CD14-positive monocyte (primary cell): ENCODE data around the gene HOATZ. TPM values are rescaled to one million over a fixed set of nuclear protein-coding genes. Genes with fewer than 3 reads are reported as not detected.

Source experiments
- DNase-seq, 3 donors: peaks; one replicate each; pipeline ENCODE4 v3.0.0-alpha.2; 2011 to 2022
- H2AFZ ChIP-seq: 2 replicates; pipeline ENCODE4 v1.6.0; 2012; ENCODE audit warnings: mild to moderate bottlenecking, low read depth, low read length, inconsistent platforms; ENCODE audit not compliant: insufficient read depth, poor library complexity, severe bottlenecking
- H3K27ac ChIP-seq, 2 donors: 1 replicate in 1 of 2; 2 replicates in 1 of 2; pipeline ENCODE4 v1.5.1; 2012 to 2013; ENCODE audit warnings: low read length in 2 of 2, control low read depth in 1 of 2, inconsistent platforms in 1 of 2, low read depth in 1 of 2, mild to moderate bottlenecking in 1 of 2
- H3K27me3 ChIP-seq, 2 donors: one replicate each; pipeline versions ENCODE4 v1.6.0 to v1.6.1; 2011 to 2013; ENCODE audit warnings: low read length in 2 of 2; ENCODE audit not compliant: control insufficient read depth in 2 of 2, insufficient read depth in 2 of 2
- H3K36me3 ChIP-seq, 2 donors: replicated peaks in 1 of 2; 1 replicate in 1 of 2; 2 replicates in 1 of 2; pipeline versions ENCODE4 v1.5.1 to v1.6.1; 2012 to 2013; ENCODE audit warnings: low read length in 2 of 2, control low read depth in 1 of 2, inconsistent platforms in 1 of 2, mild to moderate bottlenecking in 1 of 2; ENCODE audit not compliant: insufficient read depth in 2 of 2, control insufficient read depth in 1 of 2
- H3K4me1 ChIP-seq, 2 donors: 1 replicate in 1 of 2; 2 replicates in 1 of 2; pipeline versions ENCODE4 v1.5.1 to v1.6.1; 2012 to 2013; ENCODE audit warnings: low read length in 2 of 2, control low read depth in 1 of 2, inconsistent platforms in 1 of 2, mild to moderate bottlenecking in 1 of 2, moderate library complexity in 1 of 2; ENCODE audit not compliant: insufficient read depth in 2 of 2, control insufficient read depth in 1 of 2
- H3K4me2 ChIP-seq: replicated peaks from 2 replicates; pipeline ENCODE3; 2012; ENCODE audit warnings: low read length, moderate library complexity, mild to moderate bottlenecking; ENCODE audit not compliant: poor library complexity, severe bottlenecking; ENCODE audit errors: extremely low read depth
- H3K4me3 ChIP-seq, 3 experiments: fragments of 200-600 bp in 1 of 3; sonication (generic) in 1 of 3; replicated peaks in 1 of 3; 1 replicate in 2 of 3; 2 replicates in 1 of 3; pipeline ENCODE4 v1.5.1; 2011 to 2013; ENCODE audit warnings: low read length in 3 of 3, mild to moderate bottlenecking in 3 of 3, control low read depth in 2 of 3, low read depth in 2 of 3, inconsistent platforms in 1 of 3, moderate library complexity in 1 of 3
- H3K79me2 ChIP-seq: 2 replicates; pipeline ENCODE4 v1.6.0; 2012; ENCODE audit warnings: mild to moderate bottlenecking, control low read depth, inconsistent platforms, low read length, moderate library complexity; ENCODE audit not compliant: insufficient read depth
- H3K9ac ChIP-seq: 2 replicates; pipeline ENCODE4 v1.6.0; 2017; ENCODE audit warnings: low read length, mild to moderate bottlenecking; ENCODE audit not compliant: insufficient read depth, poor library complexity, severe bottlenecking
- H3K9me3 ChIP-seq, 2 donors: replicated peaks in 1 of 2; 1 replicate in 1 of 2; 2 replicates in 1 of 2; pipeline versions ENCODE4 v1.5.1 to v1.6.1; 2012 to 2013; ENCODE audit warnings: low read length in 2 of 2, control low read depth in 1 of 2; ENCODE audit not compliant: control insufficient read depth in 1 of 2, insufficient read depth in 1 of 2
- H4K20me1 ChIP-seq: 2 replicates; pipeline ENCODE4 v1.6.0; 2012; ENCODE audit warnings: mild to moderate bottlenecking, low read length, control low read depth, moderate library complexity; ENCODE audit not compliant: insufficient read depth
- H3K27ac Mint-ChIP-seq, 7 donors: one replicate each; pipeline ENCODE4 v1.8.0; 2020; ENCODE audit warnings: mild to moderate bottlenecking in 7 of 7, mixed read lengths in 7 of 7, moderate library complexity in 6 of 7, inconsistent platforms in 2 of 7
- H3K27me3 Mint-ChIP-seq, 3 donors: one replicate each; pipeline ENCODE4 v1.8.0; 2021 to 2022; ENCODE audit warnings: low read depth in 3 of 3, mild to moderate bottlenecking in 3 of 3, mixed read lengths in 3 of 3, moderate library complexity in 3 of 3, inconsistent platforms in 1 of 3
- H3K36me3 Mint-ChIP-seq, 2 donors: one replicate each; pipeline ENCODE4 v1.8.0; 2020; ENCODE audit warnings: mixed read lengths in 2 of 2, inconsistent platforms in 1 of 2, mild to moderate bottlenecking in 1 of 2
- H3K4me1 Mint-ChIP-seq: one replicate; pipeline ENCODE4 v1.8.0; 2020; ENCODE audit warnings: mild to moderate bottlenecking, mixed read lengths
- H3K4me3 Mint-ChIP-seq, 2 donors: one replicate each; pipeline ENCODE4 v1.8.0; 2020; ENCODE audit warnings: mild to moderate bottlenecking in 2 of 2, mixed read lengths in 2 of 2, moderate library complexity in 1 of 2
- H3K9me3 Mint-ChIP-seq, 7 donors: one replicate each; pipeline ENCODE4 v1.8.0; 2020 to 2022; ENCODE audit warnings: mixed read lengths in 7 of 7, mild to moderate bottlenecking in 6 of 7, moderate library complexity in 6 of 7, inconsistent platforms in 2 of 7
- WGBS: methylation state at CpG from one replicate; pipeline ENCODE4 v1.1.5; 2013; ENCODE audit warnings: missing lambda C conversion rate; ENCODE audit not compliant: insufficient coverage; 5-methylcytosine and 5-hydroxymethylcytosine counted together
- intact Hi-C, 2 donors: fragments of 100-400 bp; cut with micrococcal nuclease; formaldehyde crosslinking; loops; one replicate each; pipeline versions ENCODE4 v1.15.0 to v1.15.1; 2023
- polyA plus RNA-seq, 3 donors: library from polyadenylated mRNA; depleted of rRNA in 1 of 3; unstranded in 2 of 3; stranded (reverse) in 1 of 3; fragments of 300-500 nt in 2 of 3; fragments of >200 nt in 1 of 3; fragmentation: Illumina TruSeq in 2 of 3; gene quantifications; 1 replicate in 2 of 3; 2 replicates in 1 of 3; pipeline ENCODE4 v1.2.3, GENCODE V29; 2012 to 2021
- TF ChIP-seq, protein P1 (sequence below): fragments of 200-600 bp; IDR thresholded peaks from one replicate; pipeline ENCODE4 v1.8.0; 2022; ENCODE audit warnings: antibody characterized with exemption, mild to moderate bottlenecking

Gene HOATZ
- polyA plus RNA-seq, 3 donors: not detected

DNA sequence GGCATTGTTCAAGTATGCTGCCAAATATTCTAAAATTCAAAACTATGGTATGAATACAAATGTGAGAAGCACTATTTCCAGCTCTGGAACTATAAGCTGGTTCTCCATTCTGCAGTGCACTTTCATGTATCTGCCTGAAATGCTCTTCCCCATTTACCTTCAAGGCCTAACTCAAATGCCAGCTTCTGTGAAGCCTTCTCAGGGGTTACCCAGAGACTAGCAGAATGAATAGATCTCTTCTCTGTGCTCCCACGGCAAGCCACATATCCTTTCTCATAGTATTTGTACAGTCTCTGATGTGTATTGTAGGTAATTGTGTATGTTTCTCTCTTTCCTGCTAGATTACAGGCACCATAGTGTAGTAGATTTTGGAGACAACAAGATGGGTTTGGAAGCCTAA, 4.1 kb downstream of the HOATZ start:
- Histone ChIP-seq H3K4me1 (peaks cover 6 to 7% of the 10 kb centered on the region in 2 donors), H4K20me1 (no peaks in the 10 kb centered on the region), H3K4me2 (no peak overlapping the region), H3K9me3 (no peaks in the 10 kb centered on the region), H3K27me3 (peaks cover 7 to 15% of the 10 kb centered on the region in 2 donors), H3K4me3 (no peak overlapping the region), H2AFZ (no peak overlapping the region), H3K79me2 (no peaks in the 10 kb centered on the region), H3K9ac (no peak overlapping the region), H3K36me3 (no peaks in the 10 kb centered on the region), H3K27ac (no peak overlapping the region)
- Mint-ChIP-seq H3K36me3 (no peaks in the 10 kb centered on the region), H3K27ac (no peak overlapping the region), H3K4me3 (no peak overlapping the region), H3K9me3 (peaks cover 0 to 4% (median 2%) of the 10 kb centered on the region in 7 donors), H3K27me3 (peaks cover 12 to 17% (median 14%) of the 10 kb centered on the region in 3 donors), H3K4me1 (peaks cover 17% of the 10 kb centered on the region)
- TF ChIP-seq, protein P1, sequence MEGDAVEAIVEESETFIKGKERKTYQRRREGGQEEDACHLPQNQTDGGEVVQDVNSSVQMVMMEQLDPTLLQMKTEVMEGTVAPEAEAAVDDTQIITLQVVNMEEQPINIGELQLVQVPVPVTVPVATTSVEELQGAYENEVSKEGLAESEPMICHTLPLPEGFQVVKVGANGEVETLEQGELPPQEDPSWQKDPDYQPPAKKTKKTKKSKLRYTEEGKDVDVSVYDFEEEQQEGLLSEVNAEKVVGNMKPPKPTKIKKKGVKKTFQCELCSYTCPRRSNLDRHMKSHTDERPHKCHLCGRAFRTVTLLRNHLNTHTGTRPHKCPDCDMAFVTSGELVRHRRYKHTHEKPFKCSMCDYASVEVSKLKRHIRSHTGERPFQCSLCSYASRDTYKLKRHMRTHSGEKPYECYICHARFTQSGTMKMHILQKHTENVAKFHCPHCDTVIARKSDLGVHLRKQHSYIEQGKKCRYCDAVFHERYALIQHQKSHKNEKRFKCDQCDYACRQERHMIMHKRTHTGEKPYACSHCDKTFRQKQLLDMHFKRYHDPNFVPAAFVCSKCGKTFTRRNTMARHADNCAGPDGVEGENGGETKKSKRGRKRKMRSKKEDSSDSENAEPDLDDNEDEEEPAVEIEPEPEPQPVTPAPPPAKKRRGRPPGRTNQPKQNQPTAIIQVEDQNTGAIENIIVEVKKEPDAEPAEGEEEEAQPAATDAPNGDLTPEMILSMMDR: no peak
- no CpG with 5 or more reads among the region's 1 CpG for WGBS
- intact Hi-C loops: no loop called here
- DNase-seq: no peak

DNA sequence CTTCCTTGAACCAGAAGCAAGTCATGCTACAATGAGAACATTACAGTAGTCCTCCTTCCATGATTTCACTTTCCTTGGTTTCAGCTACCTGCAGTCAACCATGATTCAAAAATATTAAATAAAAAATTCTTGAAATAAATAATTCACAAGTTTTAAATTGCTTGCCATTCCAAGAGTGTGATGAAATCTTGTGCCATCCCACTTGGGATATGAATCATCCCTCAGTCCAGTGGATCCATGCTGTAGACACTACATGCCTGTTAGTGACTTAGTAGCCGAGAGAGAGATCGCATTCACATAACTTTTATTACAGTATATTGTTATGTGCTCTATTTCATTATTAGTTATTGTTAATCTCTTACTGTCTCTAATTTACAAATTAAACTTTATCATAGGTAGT, 6.0 kb downstream of the HOATZ start:
- H3K36me3 Mint-ChIP-seq: no peaks in the 10 kb centered on the region
- no peak for DNase-seq
- H4K20me1 ChIP-seq: no peaks in the 10 kb centered on the region
- no peak overlapping the region for H3K27ac ChIP-seq
- H3K27me3 ChIP-seq: no peaks in the 10 kb centered on the region
- H3K9me3 Mint-ChIP-seq: no peaks in the 10 kb centered on the region
- no peaks in the 10 kb centered on the region for H3K9me3 ChIP-seq
- H3K9ac ChIP-seq: no peak overlapping the region
- H3K4me3 Mint-ChIP-seq: no peak overlapping the region
- H3K27ac Mint-ChIP-seq: no peak overlapping the region
- peaks cover 3% of the 10 kb centered on the region in 2 donors for H3K4me1 ChIP-seq
- intact Hi-C loops: no loop called here
- WGBS: no CpG with 5 or more reads among the region's 2 CpGs
- H3K4me2 ChIP-seq: no peak overlapping the region
- H3K4me3 ChIP-seq: no peak overlapping the region
- TF ChIP-seq, protein P1: no peak
- no peaks in the 10 kb centered on the region for H3K36me3 ChIP-seq
- no peak overlapping the region for H2AFZ ChIP-seq
- no peaks in the 10 kb centered on the region for H3K79me2 ChIP-seq
- H3K27me3 Mint-ChIP-seq: no peaks in the 10 kb centered on the region
- H3K4me1 Mint-ChIP-seq: peaks cover 9% of the 10 kb centered on the region
